Eye (tissue), 1 donor: ENCODE data around the gene CTNNA2.

Experiments used
- DNase-seq: peaks from one replicate; pipeline ENCODE4 v3.0.0-alpha.2; 2015

The CTNNA2 gene

DNA sequence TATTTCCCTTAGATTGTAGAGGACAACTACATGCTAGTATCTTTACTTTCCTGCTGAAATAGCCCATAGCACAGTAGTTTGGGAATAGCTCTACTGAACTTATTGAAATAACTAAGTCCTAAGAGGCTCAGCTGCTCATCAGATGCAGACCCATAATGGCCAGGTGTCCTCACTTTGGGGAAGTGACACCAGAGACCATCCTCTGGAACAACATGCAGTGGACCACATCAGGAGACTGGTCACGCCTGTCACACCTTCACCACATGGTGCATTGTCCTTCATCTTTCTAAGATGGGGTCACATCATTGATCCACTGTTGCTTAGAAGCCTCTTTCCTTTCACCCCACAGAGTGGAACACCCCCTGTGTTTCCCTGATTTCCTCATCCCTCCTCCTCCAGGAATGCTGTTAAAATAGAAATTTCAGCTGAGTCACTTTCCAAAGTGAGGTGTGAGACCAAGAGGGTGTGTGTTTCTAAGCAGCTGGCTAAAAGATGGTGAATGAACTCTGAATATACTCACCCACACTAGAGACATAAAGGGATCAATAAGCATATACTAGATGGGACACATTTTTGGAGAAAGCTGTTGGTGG is 1006.9 kb downstream of the CTNNA2 start:
- no peak for DNase-seq

DNA sequence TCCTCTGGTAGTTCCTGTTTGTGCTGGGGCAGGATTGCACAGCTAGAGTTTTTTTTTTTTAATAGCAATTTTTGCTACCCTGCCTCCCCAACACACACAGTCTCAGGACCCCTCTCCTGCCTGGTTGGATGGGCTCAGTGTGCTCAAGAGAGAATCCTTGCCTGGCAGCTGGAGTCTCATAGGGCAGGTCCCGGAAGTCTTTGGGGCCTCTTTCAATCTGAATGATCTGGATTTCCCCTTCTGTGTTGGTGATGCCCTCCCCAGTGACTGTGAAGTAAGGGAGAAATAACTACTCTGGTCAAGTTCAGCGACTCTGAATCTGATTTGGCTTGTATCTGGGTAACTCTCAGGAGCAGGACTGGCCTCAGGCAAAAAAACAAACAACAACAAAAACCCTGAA is 1012.3 kb downstream of the CTNNA2 start:
- DNase-seq, result no peak

DNA sequence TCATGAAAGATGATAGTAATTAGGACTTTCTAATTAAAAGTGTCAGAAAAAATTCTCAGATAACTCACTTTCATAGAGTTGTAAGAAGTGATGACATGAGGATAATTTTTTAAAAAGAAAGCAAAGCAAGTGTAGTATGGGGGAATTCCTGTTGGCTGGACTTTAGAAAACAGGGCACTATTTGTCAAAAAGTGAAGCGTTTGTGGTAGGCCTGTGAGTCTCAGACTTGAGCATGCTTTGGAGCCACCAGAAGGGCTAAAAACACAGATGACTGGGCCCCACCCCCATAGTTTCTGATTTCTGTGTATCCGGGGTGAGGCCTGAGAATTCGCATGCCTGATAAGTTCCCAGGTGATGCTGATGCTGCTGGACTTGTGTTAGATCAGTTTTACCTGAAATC is 1014.3 kb downstream of the CTNNA2 start:
- no peak for DNase-seq

DNA sequence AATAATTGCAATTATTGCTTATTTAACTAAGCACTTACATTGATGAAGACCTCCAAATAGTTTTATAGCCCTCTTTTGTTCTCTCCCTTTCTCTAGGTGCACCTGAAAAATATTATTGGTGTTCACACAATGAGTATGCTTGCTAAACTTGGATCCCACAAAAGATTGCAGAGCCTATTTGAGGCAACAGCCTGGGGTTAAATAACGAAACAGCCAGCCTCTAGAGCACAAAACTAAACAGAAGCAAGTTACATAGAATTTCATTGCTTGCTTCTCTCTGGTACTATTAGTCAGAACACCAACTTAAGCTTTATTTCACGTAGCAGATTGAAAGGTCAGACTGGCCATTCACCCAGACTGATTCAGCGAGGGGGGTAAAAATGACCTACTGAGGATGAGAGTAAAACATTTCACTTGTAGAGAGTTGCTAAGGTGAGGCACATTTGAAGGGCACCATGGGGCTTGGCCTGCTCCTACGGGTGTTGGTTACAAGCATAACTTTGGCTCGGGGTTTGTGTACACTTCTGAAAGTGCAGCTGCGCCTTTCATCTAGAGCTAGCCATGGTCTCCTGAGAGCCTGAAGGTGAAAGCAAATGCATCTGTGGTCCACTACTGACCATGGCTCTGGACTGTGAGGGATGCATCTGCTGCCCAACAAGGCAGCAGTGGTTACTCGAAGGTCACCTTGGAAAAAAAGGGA is 1016.8 kb downstream of the CTNNA2 start:
- DNase-seq, result no peak

DNA sequence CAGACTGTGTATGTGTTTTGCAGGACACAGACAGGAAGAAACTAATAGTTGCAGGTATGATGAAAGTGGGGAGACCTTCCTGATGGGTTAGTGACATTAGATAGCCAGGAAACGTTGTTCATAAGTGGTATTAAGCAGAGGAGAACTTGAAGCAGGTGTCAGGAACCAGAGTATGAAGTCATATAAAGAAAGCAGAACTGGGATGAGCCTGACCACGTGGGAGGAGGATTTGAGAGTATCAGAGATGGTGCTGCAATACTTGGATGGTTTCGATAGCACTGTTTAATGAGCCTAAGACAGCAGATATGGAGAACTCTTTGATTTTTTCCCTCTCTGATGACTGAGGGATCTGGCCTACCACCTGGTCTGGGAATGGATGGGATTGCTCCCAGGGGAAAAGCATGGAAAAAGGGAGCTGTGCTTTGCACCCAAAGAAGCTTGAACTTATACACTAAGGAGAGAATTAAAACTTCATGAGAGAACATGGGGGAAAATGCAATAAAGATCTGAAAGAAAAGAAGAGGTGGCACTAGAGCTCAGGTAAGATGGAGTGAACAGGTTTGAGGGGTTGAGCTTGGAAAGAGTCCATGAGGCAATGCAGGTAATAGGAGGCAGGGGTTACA is 1017.7 kb downstream of the CTNNA2 start:
- no peak for DNase-seq

DNA sequence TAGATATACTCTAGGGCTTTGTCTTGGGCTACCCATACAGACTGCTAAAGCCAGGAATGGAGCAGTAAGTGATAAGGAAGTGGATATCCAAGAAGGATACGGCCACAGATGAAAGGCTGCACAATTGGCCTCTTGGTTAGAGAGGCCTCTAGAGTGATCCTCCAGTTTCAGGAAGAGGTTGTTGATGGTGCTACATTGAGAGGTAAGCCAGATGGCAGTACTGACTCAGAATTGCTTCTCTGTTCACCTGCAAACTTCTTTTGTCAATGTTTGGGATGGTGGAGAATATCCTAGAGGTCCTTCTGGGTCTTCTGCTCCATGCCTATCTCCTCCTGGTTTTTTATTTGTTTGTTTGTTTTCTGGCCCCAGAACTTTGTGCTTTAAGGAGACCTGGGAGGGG is 1018.5 kb downstream of the CTNNA2 start:
- DNase-seq, result no peak

DNA sequence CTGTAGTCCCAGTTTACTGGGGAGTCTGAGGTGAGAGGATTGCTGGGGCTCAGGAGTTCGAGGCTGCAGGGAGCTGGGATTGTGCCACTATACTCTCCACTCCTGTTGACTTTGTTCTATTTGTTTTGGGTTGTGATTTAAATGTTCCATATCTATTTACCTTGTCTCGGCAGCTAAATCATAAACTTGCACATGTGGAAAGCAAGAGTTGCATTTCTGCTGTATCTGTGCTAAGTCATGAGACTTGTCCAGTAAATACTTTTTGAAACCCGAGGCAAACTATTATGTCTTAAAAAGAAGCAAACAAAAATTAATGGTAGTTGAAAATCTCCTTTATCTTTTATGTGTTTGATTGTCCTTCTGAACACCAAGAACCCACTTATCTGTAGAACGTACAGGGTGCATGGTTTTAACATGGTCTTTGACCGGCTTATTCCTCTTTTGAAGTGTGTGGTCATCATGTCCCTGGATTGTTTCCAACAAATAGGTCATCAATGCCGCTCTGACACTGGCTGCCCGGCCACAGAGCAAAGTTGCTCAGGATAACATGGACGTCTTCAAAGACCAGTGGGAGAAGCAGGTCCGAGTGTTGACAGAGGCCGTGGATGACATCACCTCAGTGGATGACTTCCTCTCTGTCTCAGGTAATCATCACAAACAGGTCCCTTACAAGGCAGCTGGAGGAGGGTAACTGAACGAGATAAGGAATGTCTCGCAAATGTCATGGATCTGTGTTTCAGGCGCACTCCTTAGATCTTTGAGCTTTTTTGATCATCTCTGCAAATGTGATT is 1032.8 kb downstream of the CTNNA2 start:
- DNase-seq, result no peak

DNA sequence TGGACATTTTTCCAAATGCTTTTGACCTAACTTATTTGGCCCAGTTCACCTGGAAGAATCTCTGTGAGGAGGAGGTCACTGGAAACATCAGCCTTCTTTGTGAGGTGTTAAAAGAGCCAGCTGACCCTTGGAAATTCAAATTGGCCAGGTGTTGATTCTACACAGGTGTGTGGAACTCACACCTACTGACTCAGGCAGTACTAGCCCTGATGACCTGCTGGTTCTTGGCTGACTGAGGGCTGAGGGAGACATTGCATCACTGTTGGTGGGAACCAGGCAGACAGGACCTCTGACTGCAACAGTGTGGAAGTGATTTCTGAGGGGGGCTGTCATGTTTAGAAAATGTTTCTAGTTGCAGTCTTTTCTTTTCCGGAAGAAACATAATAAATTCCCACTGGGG is 1033.9 kb downstream of the CTNNA2 start:
- DNase-seq, result no peak

DNA sequence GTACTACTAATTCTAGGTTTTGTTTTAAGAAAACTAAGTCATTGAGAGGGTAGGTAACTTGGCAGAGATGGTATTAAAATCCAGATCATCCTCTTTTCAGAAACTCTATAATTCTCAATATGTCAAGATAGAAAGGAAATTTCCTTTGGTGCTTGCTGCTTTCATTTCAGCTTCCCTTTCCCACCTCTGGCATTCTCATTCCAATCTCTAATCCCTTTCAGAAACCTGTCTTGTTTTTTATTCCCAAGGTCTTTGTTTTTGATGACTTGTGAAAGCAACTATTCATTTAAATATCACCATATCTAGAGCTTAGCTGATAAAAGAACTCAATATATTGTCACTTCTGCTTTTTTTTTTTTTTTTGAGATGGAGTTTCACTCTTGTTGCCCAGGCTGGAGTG is 1034.5 kb downstream of the CTNNA2 start:
- DNase-seq, result no peak

DNA sequence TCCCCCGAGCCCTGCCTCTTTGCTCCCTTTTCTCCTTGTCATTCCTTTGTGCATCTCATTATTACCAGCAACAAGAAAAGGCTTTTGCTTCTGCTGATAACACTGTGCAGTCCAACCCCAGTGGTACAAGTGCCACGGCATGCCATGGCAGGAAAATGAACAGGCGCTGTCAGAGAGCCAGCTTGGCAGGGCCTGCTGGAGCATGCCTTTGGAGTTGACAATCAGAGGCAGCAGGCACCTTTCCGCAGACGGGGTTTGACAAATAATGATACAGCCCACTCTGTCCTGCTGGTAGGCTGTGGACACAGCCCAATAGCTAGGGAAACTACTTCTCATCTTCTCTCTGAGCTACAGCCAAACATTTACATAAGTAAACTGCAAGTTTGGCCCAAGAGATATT is 1035.6 kb downstream of the CTNNA2 start:
- no peak for DNase-seq

DNA sequence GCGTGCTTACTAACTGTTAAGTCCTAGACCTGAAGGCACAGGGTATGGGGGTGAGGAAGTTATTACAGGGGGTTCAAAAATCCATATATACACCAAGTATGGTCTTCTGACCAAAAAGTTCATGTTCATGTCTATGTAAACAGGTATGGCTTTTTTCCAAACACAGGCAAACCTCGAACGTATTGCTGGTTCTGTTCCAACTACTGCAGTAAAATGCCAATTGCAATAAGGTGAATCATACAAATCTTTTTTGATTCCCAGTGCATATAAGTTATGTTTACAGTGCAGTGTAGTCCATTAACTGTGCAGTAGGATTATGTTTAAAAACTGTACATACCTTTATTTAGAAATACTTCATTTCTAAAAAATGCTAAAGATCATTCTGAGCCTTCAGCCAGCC is 1037.0 kb downstream of the CTNNA2 start:
- DNase-seq, result no peak

DNA sequence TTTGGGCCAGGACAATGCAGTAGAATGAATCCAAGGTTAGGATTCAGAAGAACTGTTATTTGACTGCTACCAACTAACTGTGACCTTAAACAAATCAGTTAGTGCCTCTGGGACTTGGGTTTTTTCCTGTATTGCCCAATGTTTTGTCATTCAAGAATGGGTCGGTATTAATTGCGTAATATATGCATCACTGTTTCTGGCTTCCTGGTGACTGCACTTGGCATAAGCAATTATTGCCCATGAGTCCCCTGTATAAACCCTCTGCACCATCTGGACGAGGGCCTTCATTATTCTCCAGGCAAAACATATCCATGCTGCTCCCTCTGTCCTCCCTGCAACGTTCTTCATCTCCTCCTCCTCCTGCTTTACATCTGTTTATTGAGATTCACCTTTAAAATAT is 1047.5 kb downstream of the CTNNA2 start:
- DNase-seq, result no peak

DNA sequence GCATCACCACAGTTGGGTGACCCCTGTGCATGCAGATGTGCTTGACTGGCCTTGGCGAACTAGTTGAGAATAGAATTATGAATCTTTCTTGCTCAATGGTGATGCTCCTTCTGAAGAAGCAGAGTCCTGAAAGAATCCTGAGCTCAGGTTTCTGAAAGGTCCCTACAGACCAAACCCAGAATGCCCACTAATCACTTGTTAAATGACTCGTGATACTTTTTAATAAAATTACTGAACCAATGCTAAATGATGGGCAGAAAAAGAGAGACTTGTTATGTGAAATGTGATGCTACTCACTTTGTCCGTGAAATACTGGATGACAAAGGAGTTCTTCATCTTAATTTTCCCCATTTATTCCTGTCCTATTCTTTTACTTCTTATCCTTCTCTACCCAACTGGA is 1055.2 kb downstream of the CTNNA2 start:
- no peak for DNase-seq

DNA sequence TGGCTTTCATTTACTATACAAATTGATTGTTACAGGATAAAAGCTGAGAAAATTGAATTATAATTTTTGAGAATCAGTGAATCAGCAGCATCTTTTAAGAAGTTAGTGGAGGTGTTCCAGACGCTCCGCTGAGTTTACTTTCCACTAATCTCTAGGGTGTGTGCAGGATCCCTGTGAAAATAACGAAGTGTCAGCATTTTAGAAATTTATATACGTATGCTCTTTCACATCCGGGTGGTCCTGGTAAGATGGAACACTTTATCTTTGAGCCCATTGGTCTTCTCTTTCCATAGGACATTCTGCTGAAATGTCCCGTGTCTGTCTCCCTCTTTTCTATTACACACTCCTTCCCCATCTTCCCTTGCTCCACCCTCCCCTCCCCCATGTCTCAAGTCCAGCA is 1060.3 kb downstream of the CTNNA2 start:
- no peak for DNase-seq

DNA sequence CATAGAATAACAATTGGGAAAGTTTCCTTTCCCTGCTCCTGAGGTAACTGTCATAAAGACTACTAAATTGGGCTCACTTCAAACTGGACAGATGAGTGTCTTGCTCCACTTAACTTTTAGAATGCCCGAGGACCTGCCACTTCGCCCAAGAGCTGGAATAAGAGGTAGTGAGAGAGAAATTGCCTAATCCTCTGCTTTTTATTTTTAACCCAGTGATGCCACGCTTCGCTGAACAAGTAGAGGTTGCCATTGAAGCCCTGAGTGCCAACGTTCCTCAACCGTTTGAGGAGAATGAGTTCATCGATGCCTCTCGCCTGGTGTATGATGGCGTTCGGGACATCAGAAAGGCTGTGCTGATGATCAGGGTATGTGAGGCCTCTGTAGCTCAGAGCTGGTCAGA is 1061.1 kb downstream of the CTNNA2 start:
- DNase-seq, result no peak

DNA sequence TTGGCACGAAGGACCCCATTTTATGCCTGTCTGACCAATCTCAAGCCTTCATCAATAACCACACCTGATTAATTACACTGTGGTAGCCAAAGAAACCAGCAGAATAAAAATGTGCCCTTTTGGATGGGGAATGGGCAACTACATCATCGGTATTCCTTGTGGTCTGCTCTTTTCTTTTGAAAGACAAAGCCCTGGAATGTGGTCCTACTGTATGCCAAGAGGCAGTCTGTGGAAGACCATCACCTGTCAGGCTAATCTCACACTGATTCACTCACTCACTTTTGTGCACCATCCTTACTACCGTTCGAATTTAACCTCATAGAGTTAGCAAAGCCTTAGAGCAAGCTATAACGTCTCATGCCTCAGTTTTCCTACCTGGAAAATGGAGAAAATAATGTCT is 1066.9 kb downstream of the CTNNA2 start:
- no peak for DNase-seq

DNA sequence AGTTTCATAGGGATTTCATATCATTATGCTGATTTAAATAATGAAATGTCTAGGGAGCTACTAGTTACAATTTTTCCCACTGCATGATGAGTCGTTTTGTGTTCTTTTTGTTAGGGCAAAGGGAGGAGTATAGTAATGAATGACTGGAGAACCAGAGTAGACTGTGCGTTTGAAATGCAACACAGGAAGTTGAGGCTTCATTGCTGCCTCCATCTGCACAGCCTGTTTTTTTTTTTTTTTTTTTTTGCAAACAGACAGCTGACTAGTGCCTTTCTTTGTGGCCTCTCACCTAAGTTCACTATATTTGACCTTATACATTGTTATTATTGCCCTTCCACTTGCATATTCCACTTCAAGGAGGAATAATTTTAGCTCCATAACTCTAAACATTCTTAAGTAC is 1078.4 kb downstream of the CTNNA2 start:
- no peak for DNase-seq

DNA sequence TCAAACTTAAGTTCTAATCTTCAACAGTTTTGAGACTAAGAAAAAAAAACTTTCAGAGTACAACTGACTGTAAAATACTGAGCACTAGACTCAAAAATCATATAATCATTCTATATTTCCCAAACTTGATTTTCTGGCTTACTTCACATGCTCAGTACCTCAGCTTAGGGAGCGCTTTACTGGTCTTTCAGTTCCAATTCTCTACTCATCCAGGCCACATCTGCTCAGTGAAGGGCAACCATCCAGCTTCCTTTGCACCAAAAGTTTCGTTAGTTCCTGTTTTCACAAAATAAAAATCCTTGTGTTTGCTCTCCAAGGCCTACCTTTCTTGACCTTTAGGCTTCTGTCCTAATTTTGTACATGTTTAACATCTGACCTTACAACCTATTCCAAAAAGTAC is 1079.3 kb downstream of the CTNNA2 start:
- no peak for DNase-seq

DNA sequence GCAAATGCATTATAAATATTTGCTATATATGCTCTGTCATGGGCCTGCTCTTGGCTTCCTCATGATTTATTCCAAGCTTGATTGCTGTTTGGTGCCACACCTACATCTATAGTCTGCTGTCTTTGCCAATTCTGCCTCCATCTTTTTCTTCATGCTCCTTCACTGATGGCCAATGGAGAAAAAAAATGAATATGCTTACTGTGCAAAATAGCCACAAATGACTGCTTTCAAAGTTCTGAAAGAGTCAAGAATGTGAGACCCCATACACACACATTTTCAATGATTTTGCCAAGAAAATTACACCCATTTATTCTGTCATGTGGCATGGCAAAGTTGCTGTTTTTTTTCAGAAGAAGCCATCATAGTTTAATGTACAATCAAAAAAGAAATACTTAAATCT is 1097.3 kb downstream of the CTNNA2 start:
- no peak for DNase-seq

DNA sequence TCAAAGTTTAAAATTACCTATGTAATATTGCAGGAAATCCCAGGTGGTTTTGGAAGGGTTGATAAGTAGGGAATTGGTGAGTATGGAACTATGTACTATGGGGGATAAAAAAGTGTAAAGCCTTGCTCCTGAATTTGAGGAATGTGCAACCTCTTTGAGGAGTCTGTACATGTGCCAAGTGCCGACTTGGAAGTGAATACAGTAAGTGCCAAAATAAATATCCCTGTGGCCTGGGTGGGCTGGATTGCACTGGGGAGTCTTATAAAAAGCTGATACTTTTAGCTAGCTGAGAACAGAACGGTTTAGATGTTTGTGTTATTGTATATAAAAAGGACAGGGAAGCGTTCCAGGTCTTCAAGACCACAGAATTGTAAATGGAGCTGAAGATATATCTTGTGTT is 1108.8 kb downstream of the CTNNA2 start:
- DNase-seq, result no peak

DNA sequence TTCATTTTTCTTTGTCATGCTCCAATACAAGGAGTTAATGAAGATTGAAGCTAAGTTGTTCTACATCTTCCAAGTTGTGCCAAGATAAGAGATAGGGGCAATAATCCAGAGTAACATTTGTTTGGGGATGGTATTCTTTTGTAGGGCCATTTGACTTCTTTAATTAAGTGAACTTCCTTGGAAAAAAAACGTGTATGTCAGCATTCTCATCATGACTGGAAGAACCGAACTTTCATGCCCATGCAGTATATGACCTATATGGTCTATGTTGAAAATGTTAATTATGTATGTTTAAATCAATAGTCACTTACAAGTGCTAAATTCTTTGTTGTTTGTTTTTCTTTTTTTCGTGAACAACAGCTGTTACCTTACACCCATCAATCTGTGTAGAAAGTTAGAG is 1111.2 kb downstream of the CTNNA2 start:
- no peak for DNase-seq

DNA sequence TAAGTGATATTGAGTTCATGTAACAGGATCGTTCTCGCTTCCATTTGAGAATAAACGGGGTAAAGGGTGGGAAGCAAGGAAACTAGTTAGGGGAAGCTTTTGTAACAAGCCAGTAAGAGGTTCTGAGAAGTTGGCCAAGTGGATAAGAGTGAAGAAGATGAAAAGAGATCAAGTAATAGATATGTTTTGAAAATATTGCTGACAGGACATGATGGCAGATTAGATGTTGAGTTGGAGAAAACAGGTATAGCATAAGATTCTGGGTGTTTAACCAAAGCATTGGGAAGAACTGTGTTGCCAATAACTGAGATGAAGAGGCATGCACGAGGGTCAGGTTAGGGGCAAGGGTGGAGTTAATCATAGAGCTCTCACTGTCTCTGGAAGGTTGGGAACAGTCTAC is 1121.7 kb downstream of the CTNNA2 start:
- no peak for DNase-seq

DNA sequence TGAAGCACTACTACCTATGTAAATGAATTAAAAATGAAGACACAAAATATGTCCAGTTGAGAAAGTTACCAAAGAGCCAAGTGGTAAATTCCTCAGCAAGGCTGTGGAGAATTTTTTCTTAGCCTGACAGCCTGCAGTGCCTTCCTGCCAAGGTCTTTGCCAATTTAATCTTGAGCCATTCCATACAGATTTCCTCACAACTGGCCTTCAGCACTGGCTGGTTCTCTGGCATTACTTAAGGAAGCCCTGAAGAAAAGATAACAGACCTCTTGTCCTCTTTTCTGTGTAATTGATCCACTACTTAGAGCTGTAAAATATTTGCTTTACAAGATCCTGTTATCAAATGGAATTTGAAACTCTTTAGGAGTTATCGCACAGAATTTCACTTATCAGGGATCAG is 1125.9 kb downstream of the CTNNA2 start:
- DNase-seq, result no peak

DNA sequence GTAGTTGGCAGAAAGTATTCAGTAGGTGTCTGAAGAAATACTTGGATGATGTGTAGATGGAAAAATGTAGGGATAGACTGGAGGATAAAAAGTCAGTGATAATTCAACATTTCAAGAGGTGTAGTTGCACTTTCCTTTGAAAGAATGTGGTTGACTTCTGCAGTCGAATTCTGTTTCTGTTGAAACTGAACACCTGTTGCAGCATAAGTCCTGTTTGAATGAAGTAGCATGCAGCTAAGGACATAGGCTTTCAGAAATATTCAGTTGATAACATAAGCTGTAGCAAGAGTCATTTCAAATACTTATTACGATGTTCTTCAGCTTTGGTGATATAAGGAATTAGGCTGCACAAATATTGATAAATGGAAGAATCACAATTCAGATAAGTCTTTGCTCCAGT is 1129.6 kb downstream of the CTNNA2 start:
- DNase-seq, result no peak
